ENCODE data around the gene SLC8A3.

SLC8A3 gene

DNA sequence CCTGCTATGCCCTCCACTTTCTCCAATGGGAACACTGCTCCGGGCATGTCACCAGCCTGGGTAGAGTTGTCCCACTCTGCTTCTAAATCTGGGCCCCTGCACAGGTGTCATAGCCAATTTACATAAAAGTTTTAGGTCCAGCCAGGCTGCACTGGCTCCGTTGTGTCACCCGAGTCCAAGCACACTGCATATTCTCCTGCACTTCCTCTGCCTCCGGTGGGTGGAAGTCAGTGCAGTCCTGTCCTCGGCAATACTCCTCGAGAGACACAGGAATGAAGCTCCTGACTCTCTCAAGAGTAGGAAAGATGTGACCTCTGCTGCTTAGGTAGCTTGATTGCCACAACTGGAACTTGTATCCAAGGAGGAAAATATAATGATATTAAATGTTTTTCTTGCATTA lies 15.2 kb downstream of the SLC8A3 start:
- DNase-seq, result no peak

GRCh38 chr14:70171726-70172125 lies 17.0 kb downstream of the SLC8A3 start:
- no peak for DNase-seq

GRCh38 chr14:70170976-70171375 lies 17.8 kb downstream of the SLC8A3 start:
- DNase-seq, result no peak

GRCh38 chr14:70168406-70168805 lies 20.3 kb downstream of the SLC8A3 start:
- DNase-seq, result no peak

- DNase-seq, result no peak
Observed at GRCh38 chr14:70166530-70167203, 22.1 kb downstream of the SLC8A3 start.

DNA sequence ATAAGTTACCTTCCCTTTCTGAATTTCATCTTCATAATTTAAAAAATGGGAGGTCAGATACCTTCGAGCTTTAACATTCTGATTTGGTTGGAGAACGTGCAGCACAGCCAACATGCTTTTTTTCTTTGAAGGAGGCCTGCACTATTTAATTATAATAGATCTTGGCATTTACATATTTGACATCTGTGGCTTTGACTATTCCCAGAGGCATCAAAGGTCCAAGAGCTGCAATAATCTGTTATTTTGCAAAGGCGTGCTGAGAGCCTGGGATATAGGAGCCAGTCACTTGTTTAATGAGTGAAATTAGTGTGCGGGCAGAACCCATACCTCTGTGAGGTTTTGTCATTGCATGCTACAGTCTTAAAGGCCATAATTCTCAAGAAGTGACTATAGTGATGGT lies 26.4 kb downstream of the SLC8A3 start:
- no peak for DNase-seq

- no peak for DNase-seq
Observed at GRCh38 chr14:70156592-70156991, 32.2 kb downstream of the SLC8A3 start.

GRCh38 chr14:70152704-70153103 lies 36.0 kb downstream of the SLC8A3 start:
- DNase-seq, result no peak

DNA sequence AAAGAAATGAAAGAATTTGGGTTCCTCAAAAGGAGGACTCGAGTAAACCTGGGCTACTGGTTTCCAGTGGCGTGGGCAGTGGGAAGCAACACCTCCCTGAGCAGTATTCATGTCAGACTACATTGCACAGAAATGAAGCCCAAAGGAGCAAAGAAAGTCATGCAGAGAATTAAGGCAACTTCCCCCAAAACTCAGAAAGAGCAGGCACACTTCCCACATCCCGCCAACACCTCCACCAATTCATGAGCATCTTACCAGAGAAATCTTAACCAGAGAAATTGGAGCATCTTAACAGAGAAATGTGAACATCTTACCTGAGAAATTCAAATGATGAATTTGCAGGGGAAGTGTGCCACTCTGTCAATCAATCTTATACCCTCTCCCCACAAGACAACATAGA lies 36.7 kb downstream of the SLC8A3 start:
- no peak for DNase-seq

GRCh38 chr14:70149596-70150165 lies 39.1 kb downstream of the SLC8A3 start:
- DNase-seq, result no peak

DNA sequence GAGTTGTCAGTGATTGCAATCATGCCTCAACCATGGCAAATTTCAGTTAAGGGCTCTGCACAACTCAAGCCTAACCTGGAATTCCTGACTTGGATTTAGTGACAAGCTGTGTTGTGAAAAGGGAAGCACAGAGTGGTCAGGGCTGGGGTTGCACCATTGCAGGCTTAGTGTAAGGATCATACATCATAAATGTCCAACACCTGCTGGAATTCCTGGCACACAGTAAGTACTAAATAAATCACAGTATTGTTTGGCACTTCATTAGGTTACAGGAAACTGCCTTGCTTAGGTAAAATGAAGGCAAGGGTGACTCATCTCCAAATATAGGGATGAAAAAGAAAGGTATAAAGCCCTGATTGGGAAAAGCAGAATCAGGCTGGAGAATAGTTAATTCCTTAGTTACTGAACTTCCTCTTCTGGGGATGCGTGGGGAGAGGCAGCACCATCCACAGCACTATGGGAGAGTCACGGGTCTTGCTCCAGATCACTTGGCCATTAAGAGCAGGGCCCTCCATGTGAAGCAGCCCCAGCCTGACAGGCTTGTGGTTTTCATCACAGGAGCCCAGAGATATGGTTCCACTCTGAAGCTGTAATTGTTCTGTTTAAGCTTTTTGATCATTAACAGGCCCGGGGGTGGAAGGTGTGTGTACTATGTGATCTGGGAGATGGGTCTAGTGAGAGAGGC lies 39.7 kb downstream of the SLC8A3 start:
- DNase-seq, result no peak

DNA sequence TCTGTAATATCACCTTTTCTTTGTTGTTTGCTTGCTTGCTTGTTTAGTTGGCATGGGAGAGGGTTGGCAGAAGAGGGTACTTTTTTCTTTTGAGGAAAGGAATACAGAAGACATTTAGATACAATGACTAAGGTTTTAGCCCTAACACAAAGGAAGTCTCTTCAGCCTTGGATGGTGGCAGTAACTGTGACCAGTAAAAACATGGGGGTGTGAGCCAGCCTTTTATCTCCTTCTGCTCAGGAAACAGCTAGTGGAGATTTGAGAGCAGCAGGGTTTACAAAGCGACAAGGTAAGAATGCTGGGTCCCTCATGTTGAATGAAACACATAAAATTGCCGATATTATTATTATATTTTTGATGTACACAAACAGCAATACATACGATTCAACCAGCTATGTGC lies 40.4 kb downstream of the SLC8A3 start:
- no peak for DNase-seq

GRCh38 chr14:70144046-70144445 lies 44.7 kb downstream of the SLC8A3 start:
- DNase-seq, result no peak

- no peak for DNase-seq
Observed at GRCh38 chr14:70143306-70143705, 45.4 kb downstream of the SLC8A3 start.

- no peak for DNase-seq
Observed at GRCh38 chr14:70140614-70141013, 48.1 kb downstream of the SLC8A3 start.

- DNase-seq, result no peak
Observed at GRCh38 chr14:70139384-70139783, 49.4 kb downstream of the SLC8A3 start.

GRCh38 chr14:70137788-70138187 lies 51.0 kb downstream of the SLC8A3 start:
- no peak for DNase-seq

DNA sequence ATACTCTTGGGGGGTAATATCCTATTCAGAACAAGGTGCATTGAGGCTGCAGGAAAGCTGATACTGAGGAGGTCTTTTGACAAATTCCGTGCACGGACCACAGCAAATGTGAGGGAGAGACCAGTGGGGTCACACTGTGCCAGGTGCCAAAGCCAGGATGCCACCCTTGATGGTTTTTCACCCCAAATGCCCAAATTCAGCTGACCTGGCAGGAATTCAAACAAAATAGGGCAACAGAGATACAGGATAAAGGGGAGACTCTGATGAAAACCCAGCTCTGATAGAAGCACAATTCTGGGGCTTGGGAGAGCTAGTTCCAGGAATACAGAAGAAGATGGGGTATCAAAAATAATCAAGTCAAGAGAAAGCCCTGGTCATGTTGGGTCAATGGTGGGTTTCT lies 55.3 kb downstream of the SLC8A3 start:
- no peak for DNase-seq

- no peak for DNase-seq
Observed at GRCh38 chr14:70130482-70130881, 58.3 kb downstream of the SLC8A3 start.

- DNase-seq, result no peak
Observed at GRCh38 chr14:70127186-70127585, 61.6 kb downstream of the SLC8A3 start.

GRCh38 chr14:70123796-70124195 lies 65.0 kb downstream of the SLC8A3 start:
- DNase-seq, result no peak

DNA sequence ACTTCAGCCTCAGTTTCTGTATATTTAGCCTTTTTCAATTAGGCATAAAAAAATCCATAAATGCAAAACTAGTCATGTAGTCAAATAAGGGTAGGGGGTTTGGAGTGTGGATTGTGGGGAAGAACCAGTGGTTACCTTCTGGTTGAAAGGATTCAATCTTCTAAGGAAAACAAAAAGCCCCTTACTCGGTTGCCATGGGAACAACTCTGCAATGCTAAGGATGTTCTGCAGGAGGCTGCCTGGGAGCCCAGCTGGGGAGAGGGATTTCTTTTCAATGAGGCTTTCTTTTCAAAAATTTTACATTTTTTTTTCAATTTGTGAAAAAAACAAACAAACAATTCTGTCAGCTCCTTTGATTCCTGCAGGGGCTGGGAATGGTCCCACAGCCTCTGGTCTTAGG lies 67.2 kb downstream of the SLC8A3 start:
- DNase-seq, result no peak

DNA sequence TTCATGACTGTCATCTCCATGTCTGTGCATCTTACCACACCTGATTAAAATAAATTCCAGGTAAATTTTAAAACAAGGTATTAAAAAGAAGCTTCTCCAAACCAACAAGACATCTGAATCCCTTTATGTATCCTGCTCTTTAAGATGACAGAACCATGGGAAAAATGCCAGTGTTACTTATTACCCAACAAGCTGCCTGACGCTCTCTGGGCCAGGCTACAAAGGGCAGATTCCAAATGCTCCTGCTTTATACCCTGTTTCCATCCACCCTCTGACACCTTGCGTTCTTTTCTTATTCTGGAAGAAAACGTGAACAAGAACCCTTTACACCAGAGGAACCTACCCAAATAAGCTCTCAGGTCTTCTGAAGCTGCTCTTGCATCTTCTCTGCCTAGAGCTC lies 70.7 kb downstream of the SLC8A3 start:
- no peak for DNase-seq

GRCh38 chr14:70116278-70116677 lies 72.5 kb downstream of the SLC8A3 start:
- no peak for DNase-seq

Measured in fibroblast of skin of abdomen (primary cell).